Pancreas (tissue), 10 donors: ENCODE results near the gene RAET1G. TPM values are rescaled to one million over a fixed set of nuclear protein-coding genes. Genes with fewer than 3 reads are reported as not detected.

Experiments used
- ATAC-seq, 4 donors: fragments of 200-7000 bp; cut with Tn5 transposase; one replicate each; pipeline versions ENCODE4 v1.8.0 to v1.9.1; 2020; ENCODE audit warnings: mild to moderate bottlenecking in 4 of 4, moderate library complexity in 4 of 4
- DNase-seq, 6 donors: peaks; one replicate each; pipeline ENCODE4 v3.0.0-alpha.2; 2020
- FAIRE-seq: peaks from 2 replicates; lab custom pipeline; 2012; peaks lifted over from hg19 to GRCh38; lab: Jason Lieb, UNC
- H3K27ac ChIP-seq, 4 donors: fragments of 200-600 bp; sonication (generic); 1 replicate in 3 of 4; 2 replicates in 1 of 4; pipeline versions ENCODE4 v1.5.0 to v1.8.0; 2020
- H3K27me3 ChIP-seq, 4 donors: fragments of 200-600 bp; one replicate each; pipeline ENCODE4 v1.8.0; 2021
- H3K36me3 ChIP-seq, 3 donors: fragments of 200-600 bp; sonication (generic) in 1 of 3; one replicate each; pipeline versions ENCODE4 v1.5.0 to v1.8.0; 2020 to 2021
- H3K4me1 ChIP-seq, 3 donors: fragments of 200-600 bp; one replicate each; pipeline ENCODE4 v1.8.0; 2021
- H3K4me3 ChIP-seq, 4 donors: fragments of 200-600 bp; sonication (generic) in 2 of 4; one replicate each; pipeline versions ENCODE4 v1.5.0 to v1.8.0; 2020 to 2021
- H3K9me3 ChIP-seq, 4 donors: fragments of 200-600 bp; one replicate each; pipeline ENCODE4 v1.8.0; 2021
- WGBS, 2 donors: extraction: QIAGEN DNeasy Blood & Tissue Kit; methylation state at CpG; one replicate each; pipeline ENCODE4 v1.1.7; 2013; 5-methylcytosine and 5-hydroxymethylcytosine counted together
- intact Hi-C, 3 donors: fragments of 100-400 bp; cut with DNase I; formaldehyde crosslinking; loops; one replicate each; pipeline versions ENCODE4 v1.11.1 to v1.14.2; 2022
- polyA plus RNA-seq, 2 donors: library from polyadenylated mRNA; stranded (reverse); fragments of 200-250 nt; gene quantifications; one replicate each; pipeline ENCODE4 v1.2.3, GENCODE V29; 2013
- total RNA-seq, 6 donors: library from RNA; stranded (reverse); fragmentation: NEBNext Ultra II Directional in 4 of 6; extraction: Animal tissue kit (Norgen Biotek cat#: 25700) in 4 of 6; gene quantifications; one replicate each; pipeline versions ENCODE4 v1.2.1 to v1.2.4, GENCODE V29; 2021 to 2023
- TF ChIP-seq, protein P1 (sequence below), 4 donors: fragments of 200-600 bp; sonication (generic) in 3 of 4; IDR thresholded peaks; one replicate each; pipeline versions ENCODE4 v1.5.0 to v1.8.0; 2021; ENCODE audit warnings: antibody characterized with exemption in 4 of 4
- donor health status: healthy with polysubstance abuse.
- donor health status: DM: no; HTN: no; CAD: no; lungs with moderate emphysema.
- donor health status: DM: no; HTN: no; CAD: no.
- donor health status: control.
- donor health status: control.
- donor health status: Bipolar disorder and iron deficiency.
- donor health status: DM: yes; HTN: yes; CAD: no.
- donor health status: DM: no; HTN: no; CAD: no.
- donor health status: DM: no; HTN: no; CAD: no.
- donor health status: DM: yes; HTN: yes; CAD: no.

Gene RAET1G
- total and polyA plus RNA-seq, 8 donors = 0.30 to 0.31 TPM; not detected in 6

- 42 to 45% methylated on average over 4 of the region's 4 CpGs for WGBS, 2 donors
- no peak for FAIRE-seq
- H3K4me3 ChIP-seq = no peak overlapping the region
These were observed 54.9 kb downstream of the RAET1G start for GRCh38 chr6:149867876-149868640.

More at GRCh38 chr6:149867876-149868640, 54.9 kb downstream of the RAET1G start:
- intact Hi-C loops = loop anchor here in 1 of 3 donors (10.0 kb wide), 1 partner anchor 133 kb away; no protein-coding TSS in a partner anchor
- Histone ChIP-seq H3K27me3 (no peaks in the 10 kb centered on the region), H3K4me1 (no peaks in the 10 kb centered on the region), H3K9me3 (no peaks in the 10 kb centered on the region), H3K36me3 (no peaks in the 10 kb centered on the region), H3K27ac (no peak overlapping the region)
- ATAC-seq = no peak
- peak in 1 of 6 donors; percentile 25 for DNase-seq
- TF ChIP-seq, protein P1, sequence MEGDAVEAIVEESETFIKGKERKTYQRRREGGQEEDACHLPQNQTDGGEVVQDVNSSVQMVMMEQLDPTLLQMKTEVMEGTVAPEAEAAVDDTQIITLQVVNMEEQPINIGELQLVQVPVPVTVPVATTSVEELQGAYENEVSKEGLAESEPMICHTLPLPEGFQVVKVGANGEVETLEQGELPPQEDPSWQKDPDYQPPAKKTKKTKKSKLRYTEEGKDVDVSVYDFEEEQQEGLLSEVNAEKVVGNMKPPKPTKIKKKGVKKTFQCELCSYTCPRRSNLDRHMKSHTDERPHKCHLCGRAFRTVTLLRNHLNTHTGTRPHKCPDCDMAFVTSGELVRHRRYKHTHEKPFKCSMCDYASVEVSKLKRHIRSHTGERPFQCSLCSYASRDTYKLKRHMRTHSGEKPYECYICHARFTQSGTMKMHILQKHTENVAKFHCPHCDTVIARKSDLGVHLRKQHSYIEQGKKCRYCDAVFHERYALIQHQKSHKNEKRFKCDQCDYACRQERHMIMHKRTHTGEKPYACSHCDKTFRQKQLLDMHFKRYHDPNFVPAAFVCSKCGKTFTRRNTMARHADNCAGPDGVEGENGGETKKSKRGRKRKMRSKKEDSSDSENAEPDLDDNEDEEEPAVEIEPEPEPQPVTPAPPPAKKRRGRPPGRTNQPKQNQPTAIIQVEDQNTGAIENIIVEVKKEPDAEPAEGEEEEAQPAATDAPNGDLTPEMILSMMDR (IDR thresholded peaks at IDR 0.05) = no peak

Other genes starting within 250 kb of the RAET1G start
- 10 to 100 TPM in 3 of 6 donors, 1 to 10 TPM in 3; 8.8 to 17.4 (median 10.4) TPM for gene LATS1, start 205.0 kb downstream of the RAET1G start, total RNA-seq
- 1 to 10 TPM; 5.2 to 6.1 TPM for gene LATS1, start 205.0 kb downstream of the RAET1G start, polyA plus RNA-seq
- 10 to 100 TPM; 13.1 to 21.0 (median 16.6) TPM for gene NUP43, start 176.6 kb downstream of the RAET1G start, total RNA-seq
- 1 to 10 TPM; 7.2 to 7.8 TPM for gene NUP43, start 176.6 kb downstream of the RAET1G start, polyA plus RNA-seq
- gene PCMT1, start 173.4 kb downstream of the RAET1G start, total RNA-seq = 10 to 100 TPM; 20.3 to 33.2 (median 26.9) TPM
- gene PCMT1, start 173.4 kb downstream of the RAET1G start, polyA plus RNA-seq = 10 to 100 TPM in 1 of 2 donors, 1 to 10 TPM in 1; 9.7 to 35.6 TPM
- 10 to 100 TPM; 10.9 to 22.2 (median 15.2) TPM for gene LRP11, start 58.8 kb downstream of the RAET1G start, total RNA-seq
- 10 to 100 TPM in 1 of 2 donors, 1 to 10 TPM in 1; 5.4 to 19.7 TPM for gene LRP11, start 58.8 kb downstream of the RAET1G start, polyA plus RNA-seq
- under 1 TPM in 1 of 6 donors, not detected in 5; 0.09 TPM for gene RAET1E, start 25.0 kb downstream of the RAET1G start, total RNA-seq
- not detected for gene RAET1E, start 25.0 kb downstream of the RAET1G start, polyA plus RNA-seq
- gene ULBP2, start 18.9 kb upstream of the RAET1G start, total RNA-seq = under 1 TPM in 3 of 6 donors, not detected in 3; 0.25 to 0.37 (median 0.34) TPM
- under 1 TPM; 0.19 TPM for gene ULBP2, start 18.9 kb upstream of the RAET1G start, polyA plus RNA-seq
- 1 to 10 TPM in 1 of 6 donors, under 1 TPM in 3, not detected in 2; 0.04 to 1.3 (median 0.09) TPM for gene ULBP1, start 40.8 kb upstream of the RAET1G start, total RNA-seq
- gene ULBP1, start 40.8 kb upstream of the RAET1G start, polyA plus RNA-seq = under 1 TPM in 1 of 2 donors, not detected in 1; 0.02 TPM
- under 1 TPM in 2 of 6 donors, not detected in 4; 0.46 to 0.53 TPM for gene RAET1L, start 102.4 kb upstream of the RAET1G start, total RNA-seq
- gene RAET1L, start 102.4 kb upstream of the RAET1G start, polyA plus RNA-seq = not detected
- gene ULBP3, start 146.0 kb upstream of the RAET1G start, total RNA-seq = under 1 TPM; 0.56 to 0.98 (median 0.83) TPM
- gene ULBP3, start 146.0 kb upstream of the RAET1G start, polyA plus RNA-seq = under 1 TPM; 0.38 to 0.70 TPM
- under 1 TPM; 0.09 to 0.90 (median 0.54) TPM for gene PPP1R14C, start 219.9 kb upstream of the RAET1G start, total RNA-seq
- 1 to 10 TPM; 1.4 to 7.3 TPM for gene PPP1R14C, start 219.9 kb upstream of the RAET1G start, polyA plus RNA-seq